Midbrain (tissue), 1 donor: ENCODE measurements around the gene GPC6.

Experiments used
- DNase-seq: peaks from one replicate; lab custom pipeline; 2025; lab: John Stamatoyannopoulos, UW

GPC6 gene

GRCh38 chr13:94247890-94248289 lies 1021.3 kb downstream of the GPC6 start:
- DNase-seq, result no peak

GRCh38 chr13:94248454-94249228 lies 1022.0 kb downstream of the GPC6 start:
- no peak for DNase-seq

DNA sequence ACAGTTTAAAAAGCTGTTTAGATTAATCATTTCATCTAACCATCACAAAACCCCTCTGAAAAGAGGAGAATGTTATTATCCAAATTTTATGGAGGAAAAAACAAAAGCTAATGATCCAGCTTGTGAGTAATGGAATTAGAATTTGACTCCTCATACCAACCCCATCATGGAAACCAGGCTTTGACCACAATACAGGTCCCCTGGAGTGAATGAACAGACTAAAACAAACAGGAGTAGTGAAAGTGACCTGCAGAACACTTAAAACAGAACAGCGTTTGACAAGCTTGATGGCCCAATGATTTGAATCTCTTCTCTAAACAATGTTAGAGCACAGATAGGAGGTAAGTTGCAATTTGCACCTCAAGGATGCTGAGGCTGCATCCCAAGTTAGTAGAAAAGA lies 1022.9 kb downstream of the GPC6 start:
- DNase-seq, result no peak

GRCh38 chr13:94251831-94252608 lies 1025.4 kb downstream of the GPC6 start:
- DNase-seq, result no peak

GRCh38 chr13:94254737-94255136 lies 1028.1 kb downstream of the GPC6 start:
- DNase-seq, result no peak

GRCh38 chr13:94256721-94257120 lies 1030.1 kb downstream of the GPC6 start:
- no peak for DNase-seq

GRCh38 chr13:94259984-94260383 lies 1033.4 kb downstream of the GPC6 start:
- DNase-seq, result no peak

GRCh38 chr13:94261163-94261562 lies 1034.6 kb downstream of the GPC6 start:
- no peak for DNase-seq

GRCh38 chr13:94263038-94263437 lies 1036.4 kb downstream of the GPC6 start:
- no peak for DNase-seq

GRCh38 chr13:94267581-94268366 lies 1041.2 kb downstream of the GPC6 start:
- no peak for DNase-seq

DNA sequence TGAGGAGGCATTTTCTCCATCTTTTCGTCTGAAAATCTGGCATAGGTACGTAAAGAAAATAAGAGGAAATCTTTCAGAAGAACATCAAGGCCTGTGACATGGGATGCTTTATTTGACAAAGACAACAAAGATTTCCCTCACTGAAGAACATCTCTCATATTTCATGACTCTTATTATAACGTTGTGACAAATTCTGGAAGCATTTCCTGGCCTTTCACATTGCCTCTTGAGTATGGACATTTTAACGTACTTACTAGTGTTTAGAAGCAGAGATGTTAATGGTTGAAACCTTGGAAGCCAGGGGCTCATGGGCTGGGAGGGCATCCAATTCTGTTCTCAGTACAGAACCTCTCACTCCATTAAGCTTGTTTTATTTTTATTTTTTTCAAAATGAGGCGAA lies 1042.1 kb downstream of the GPC6 start:
- DNase-seq, result no peak

DNA sequence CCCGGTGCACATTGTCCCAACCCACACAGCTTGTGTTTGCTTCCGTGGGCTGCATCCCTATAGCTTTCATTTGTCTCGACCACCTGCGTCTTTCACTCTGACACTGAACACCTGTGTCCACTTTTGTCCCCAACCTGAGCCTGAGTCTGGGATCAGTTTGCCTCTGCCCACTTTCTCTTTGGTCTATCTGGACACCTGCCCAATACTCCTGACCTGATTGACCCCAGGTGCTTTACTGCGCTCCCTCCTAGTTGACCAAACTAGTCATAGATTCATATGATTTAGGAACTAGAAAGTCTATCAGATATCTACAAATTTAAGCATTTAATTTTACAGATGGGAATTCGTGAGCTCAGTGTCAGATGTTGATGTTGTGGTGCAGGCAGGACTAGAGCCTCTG lies 1043.0 kb downstream of the GPC6 start:
- DNase-seq, result no peak

DNA sequence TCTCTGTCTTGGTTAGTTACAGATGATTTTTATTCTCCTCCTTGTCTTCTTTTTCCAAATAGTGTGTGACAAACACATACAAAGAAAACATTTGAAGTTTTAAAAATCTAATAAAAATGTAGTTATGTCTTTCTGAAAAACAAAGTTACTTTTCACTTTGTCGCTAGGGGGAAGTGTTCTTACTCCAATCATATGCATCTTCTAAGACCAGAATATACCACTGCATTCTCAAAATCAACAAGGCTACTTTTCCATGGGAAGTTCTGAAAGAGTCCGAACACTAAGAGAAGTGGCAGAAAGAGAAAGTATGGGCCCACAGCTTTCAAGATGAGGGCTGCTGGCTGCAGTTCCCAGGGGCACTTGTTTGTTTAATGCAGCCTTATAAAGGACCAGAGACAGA lies 1043.9 kb downstream of the GPC6 start:
- DNase-seq, result no peak

GRCh38 chr13:94272038-94272437 lies 1045.4 kb downstream of the GPC6 start:
- DNase-seq, result no peak

DNA sequence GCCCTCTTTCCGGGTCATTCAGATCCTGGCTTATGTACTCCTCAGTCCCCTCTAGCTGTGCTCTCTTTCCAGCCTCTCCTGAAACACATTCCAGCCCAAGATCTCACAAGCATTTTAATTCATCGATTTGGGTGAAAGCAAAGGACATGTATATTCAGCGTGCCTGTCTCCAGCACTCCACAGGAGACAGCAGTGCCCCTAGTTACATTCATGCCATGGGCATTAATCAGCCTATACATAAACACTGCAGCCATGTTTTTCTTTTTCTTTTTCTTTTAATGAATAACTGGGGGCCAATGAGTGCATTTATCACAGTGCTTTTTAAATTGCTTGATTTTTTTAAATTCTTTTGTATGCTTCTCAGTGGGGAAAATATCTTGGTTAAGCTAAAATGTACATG lies 1053.7 kb downstream of the GPC6 start:
- no peak for DNase-seq

DNA sequence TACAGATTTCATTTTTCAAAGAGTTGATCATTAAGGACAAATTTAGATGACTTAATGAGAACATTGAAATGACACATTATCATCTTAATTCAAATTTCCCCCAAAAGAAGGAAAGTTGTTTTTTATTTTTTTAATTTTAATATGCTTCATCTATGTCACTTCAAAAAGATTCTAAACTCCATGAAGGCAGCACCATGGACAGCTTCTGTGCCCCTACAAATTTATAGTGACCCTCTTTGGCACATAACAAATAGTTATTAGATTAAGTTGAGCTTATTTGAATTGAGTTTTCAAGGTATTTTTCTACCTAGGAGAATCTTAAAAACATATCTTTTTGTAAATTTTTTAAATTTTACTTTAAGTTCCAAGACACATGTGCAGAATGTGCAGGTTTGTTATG lies 1054.2 kb downstream of the GPC6 start:
- no peak for DNase-seq

GRCh38 chr13:94286581-94286980 lies 1060.0 kb downstream of the GPC6 start:
- no peak for DNase-seq

DNA sequence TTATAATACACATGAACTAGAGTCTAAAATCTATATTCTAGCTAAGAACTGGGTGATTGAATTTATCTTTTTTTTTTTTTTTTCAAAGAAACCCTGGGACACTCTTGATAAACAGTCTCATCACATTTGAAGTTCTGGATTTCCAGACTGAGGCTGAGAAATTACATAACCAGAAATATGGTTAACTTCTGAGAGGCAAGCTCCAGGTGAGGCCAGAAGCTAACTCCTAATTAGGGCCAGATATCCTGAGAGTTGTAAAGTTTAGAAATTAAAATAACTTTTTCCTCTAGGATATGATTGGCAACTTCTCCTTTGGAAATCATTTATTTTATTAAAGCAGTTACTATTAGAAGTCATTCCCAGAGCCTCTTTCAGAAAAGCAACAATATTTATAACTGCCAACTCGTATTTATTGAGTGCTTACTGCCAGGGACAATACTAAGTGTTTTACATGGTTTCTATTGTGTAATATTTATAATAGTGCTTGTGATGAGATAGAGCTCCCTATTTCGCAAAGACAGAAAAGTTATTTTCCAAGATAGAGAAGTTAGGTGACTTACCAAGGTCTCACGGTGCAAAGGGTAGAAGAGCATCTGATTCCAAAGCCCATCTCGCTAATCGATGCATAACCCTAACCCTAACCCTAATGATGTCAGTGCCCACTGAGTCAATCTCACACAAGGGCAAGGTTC lies 1065.2 kb downstream of the GPC6 start:
- no peak for DNase-seq

DNA sequence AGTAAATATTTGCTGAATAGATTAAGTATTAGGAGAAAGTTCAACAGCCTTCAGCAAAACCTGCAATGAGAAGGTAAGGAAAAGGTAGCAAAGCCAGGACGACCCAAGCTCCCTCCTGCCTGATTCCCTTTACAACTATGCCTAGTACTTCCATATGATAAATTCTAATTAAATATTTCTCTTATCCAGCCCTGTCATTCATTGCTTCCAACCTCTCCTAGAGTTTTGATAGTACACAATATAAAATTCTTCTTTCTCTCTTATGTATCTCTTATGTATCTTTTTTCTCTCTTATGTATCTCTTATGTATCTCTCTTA lies 1065.7 kb downstream of the GPC6 start:
- DNase-seq, result no peak

DNA sequence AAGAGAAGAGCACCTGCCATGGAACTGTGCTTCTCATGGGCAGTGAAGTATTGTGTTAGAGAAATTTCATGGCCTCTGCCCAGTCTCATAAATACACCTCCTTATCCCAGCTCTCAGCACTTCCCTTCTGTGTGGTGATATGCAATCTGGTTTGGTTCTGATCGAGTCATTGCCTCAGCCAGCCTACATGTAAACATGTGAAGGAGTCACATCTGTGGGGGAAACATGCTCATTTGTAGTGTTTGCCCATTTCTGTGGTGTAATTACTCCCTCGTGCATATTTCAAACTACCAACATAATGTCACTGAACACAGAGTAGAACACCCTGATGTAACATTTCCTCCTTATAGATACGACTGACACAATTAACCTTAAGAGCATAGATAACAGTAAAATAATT lies 1069.9 kb downstream of the GPC6 start:
- no peak for DNase-seq

DNA sequence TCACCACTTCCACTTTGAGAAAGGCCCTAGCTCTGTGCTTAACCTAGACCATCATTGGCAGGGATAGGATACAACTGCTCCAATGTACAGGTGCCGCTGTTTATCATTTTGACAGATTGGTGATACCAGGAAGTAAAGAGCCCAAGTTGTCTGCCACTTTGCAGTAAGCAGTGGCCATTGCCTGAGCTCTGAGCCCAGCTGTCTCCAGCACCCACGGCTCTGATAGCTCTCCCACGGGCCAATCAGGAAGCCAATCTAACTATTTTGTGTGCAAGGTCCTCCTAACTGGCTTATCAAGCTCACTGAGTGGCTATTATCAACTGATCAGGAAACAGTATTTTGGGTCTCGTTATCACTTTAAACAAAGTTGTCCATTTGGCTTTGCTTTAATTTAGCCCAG lies 1071.7 kb downstream of the GPC6 start:
- no peak for DNase-seq

- DNase-seq, result no peak
Observed at GRCh38 chr13:94300401-94300800, 1073.8 kb downstream of the GPC6 start.
